Effector CD4-positive, alpha-beta T cell (primary cell): ENCODE measurements around the gene ARF5.
"Not testable (repeated sequence)": the region's sequence is repeated elsewhere in the genome, so short reads cannot be mapped to it uniquely, and the experiment has no call there.

Experiments
- DNase-seq: peaks from one replicate; pipeline ENCODE4 v3.0.0-alpha.2; 2020
- total RNA-seq: gene quantifications from one replicate; lab custom pipeline; 2026; lab: John Stamatoyannopoulos, UW

ARF5 gene
- total RNA-seq: 44.8 reads per million, percentile 66 among the genes with 10 or more reads in this experiment

GRCh38 chr7:127588019-127588696 lies at the start of gene ARF5:
TSS of gene ARF5 (plus strand) at chr7:127588411. CDS start at chr7:127588499, 88 bp downstream.
- peak; percentile 79 for DNase-seq

DNA sequence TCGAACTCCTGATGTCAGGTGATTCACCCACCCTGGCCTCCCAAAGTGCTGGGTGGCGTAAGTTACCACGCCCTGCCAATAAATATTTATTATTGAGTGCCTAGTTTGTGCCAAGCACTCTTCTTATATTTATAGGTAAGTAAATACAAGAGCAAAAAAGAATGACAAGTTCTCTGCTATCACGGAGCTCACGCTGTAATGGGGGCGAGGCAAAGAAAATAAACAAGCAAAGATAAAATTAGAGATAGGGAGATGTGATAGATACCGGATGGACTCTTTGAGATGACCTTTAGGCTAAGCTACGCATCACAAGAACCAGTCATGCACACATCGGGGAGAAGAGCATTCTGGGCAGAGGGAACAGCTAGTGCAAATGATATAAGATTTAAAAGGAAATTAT lies 49.1 kb upstream of the ARF5 start:
- DNase-seq: no peak

- DNase-seq: not testable (repeated sequence)
Observed at GRCh38 chr7:127540461-127540860, 47.8 kb upstream of the ARF5 start.

DNA sequence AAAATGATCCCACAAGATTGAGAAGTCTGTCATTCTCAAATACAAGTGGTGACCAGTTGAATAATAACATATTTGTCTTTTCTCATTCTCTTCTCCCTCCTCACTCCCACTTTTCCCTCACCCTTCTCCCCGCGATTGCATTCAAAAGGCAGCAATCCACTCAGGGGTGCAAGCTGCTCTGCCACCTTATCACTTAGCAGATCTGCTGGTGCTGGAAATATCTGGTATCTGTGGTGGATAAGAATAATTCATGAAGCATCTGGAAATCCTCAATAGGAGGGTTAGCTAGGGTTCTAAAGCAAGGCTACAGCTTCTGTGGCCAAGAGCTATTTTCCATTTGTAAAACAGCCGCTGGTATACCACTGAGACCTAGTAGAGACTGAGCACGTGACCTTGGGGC lies 46.7 kb upstream of the ARF5 start:
- no peak for DNase-seq

DNA sequence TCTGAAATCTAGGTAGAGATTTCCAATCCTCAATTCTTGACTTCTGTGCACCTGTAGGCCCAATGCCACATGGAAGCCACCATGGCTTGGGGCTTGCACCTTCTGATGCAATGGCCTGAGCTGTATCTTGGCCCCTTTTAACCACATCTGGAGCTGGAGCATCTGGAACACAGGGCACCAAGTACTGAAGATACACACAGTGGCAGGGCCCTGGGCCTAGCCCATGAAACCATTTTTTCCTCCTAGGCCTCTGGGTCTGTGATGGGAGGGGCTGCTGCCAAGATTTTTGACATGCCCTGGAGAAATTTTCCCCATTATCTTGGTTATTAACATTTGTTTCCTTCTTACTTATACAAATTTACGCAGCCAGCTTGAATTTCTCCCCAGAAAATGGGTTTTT lies 41.9 kb upstream of the ARF5 start:
- no peak for DNase-seq

DNA sequence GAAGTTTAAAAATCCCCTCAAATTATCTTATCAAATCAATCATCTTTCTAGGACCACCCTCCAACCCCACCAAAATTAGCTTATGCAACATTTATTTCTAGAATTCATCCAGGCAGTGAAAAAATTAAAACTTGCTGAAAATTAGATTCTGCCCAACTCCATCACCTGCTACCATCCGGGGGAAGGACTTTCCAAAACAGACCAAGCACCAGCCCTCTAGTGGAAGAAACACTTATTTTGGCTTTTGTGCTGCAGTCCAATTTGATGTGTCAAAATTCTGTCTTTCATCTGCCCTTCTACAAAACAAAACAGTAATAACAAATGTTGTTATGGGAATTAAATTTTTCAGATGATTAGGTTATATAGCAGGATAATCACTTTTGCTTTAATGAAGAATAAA lies 38.0 kb upstream of the ARF5 start:
- DNase-seq: no peak

DNA sequence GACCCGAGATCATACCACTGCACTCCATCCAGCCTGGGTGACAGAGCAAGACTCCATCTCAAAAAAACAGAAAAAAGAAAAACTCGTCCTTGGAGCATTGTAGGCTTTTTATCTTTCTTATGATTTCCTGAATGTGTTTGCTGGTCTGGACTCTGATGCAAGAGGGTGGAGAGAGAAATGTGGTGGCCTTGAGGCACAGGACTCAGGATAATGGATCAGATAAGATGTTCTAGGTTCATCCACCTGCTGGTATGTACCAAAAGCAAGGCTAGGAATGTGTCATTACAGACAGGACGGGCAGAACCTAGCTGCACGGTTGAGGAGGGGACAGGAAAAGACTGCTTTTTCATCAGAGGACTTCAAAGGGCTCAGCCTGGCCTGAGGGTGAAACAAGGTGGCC lies 36.3 kb upstream of the ARF5 start:
- no peak for DNase-seq

- DNase-seq: no peak
Observed at GRCh38 chr7:127556404-127556803, 31.8 kb upstream of the ARF5 start.

GRCh38 chr7:127557803-127558202 lies 30.4 kb upstream of the ARF5 start:
- DNase-seq: no peak

DNA sequence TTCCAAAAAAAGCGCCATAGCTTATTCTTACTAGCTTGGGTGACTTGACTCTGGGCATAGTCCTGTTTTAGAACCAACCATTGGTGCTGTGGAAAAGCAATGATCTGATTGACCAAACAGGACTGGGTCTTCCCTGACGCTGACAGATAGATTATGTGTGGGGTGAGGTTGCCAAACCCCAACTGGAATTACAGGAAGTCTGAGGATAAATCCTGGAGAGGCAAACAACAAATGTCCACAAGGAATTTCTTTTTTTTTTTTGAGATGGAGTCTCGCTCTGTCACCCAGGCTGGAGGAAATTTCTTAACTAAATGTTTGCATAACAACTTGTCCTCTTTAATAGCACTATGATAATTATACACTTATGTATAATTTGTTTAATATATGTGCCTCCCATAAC lies 22.0 kb upstream of the ARF5 start:
- no peak for DNase-seq

GRCh38 chr7:127568034-127568433 lies 20.2 kb upstream of the ARF5 start:
- not testable (repeated sequence) for DNase-seq

- no peak for DNase-seq
Observed at GRCh38 chr7:127571741-127572505, 16.3 kb upstream of the ARF5 start.

GRCh38 chr7:127578036-127578684 lies 10.1 kb upstream of the ARF5 start:
- DNase-seq: no peak

GRCh38 chr7:127578711-127579275 lies 9.4 kb upstream of the ARF5 start:
- no peak for DNase-seq

DNA sequence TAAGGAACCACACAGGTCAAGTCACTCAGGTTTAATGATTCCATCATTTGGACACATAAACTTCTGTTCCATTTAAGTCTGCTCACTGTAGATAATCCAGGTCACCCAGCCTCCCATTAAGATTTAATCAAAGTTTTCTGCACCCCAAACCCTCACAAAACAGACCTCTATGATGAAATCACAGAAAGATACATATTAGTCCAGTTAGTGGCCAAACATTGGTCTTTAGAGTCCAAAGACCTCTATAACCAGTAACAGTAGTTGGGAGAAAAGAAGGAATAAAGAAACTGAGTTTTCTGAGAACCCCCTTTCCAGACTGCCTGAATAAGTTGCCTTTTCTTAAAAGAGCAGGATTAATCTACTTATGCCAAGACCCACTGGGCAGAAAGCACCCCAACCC lies 7.6 kb upstream of the ARF5 start:
- no peak for DNase-seq

DNA sequence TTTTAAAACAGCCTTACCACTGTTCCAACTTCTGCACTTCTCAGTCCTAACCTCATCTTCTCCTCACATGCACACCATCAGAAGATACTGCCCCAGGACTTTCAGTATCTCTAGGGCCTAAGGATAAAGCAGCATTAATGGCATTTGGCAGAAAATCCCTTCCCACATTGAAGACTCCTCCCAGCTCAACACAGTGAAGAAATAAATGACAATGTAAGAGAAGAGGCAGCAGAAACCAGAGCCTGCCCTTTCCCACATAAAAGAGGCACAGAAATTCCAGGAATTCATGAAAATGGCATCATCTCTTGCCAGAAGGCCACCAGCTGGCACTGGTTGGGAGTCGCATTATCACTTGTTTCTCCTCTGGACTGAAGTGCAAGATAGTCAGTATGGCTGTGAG lies 6.5 kb upstream of the ARF5 start:
- DNase-seq: no peak

DNA sequence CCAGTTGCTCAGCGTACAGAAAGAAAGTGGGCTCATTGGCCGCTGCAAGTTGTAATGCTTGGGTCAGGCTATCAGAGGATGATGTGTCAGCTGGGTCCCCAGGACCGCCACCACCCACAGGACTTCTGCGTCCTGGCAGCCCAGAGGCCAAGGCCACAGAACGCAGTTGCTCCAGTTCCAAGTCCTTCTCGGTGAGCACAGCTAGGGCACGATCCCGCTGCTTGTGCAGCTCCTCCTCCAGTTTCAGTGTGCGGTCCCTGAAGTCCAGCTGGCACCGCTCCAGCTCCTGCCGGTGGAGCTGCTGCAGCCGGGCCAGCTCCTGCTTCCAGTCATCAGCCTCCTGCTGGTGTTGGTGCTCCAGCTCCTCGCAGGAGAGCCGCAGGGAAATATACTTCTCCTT lies 5.8 kb upstream of the ARF5 start:
- DNase-seq: no peak

DNA sequence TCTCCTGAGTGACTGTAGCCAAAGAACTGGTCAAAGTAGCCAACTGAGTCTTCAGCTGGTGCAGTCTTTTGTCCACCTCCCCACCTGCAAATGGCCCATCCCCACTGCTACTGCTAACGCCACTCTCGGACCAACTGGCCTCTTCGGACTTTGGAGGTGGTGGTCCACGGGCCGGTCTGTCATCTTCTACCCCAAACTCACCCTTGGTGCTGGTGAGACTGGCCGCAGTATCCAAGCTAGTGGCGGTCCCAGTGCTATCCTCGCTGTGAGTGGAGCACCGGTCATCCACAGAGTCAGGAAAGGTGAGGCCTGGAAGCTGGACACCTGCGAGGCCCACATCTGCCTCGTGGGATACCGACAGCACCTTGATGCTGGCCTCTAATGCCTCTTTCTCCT lies 3.6 kb upstream of the ARF5 start:
- no peak for DNase-seq

DNA sequence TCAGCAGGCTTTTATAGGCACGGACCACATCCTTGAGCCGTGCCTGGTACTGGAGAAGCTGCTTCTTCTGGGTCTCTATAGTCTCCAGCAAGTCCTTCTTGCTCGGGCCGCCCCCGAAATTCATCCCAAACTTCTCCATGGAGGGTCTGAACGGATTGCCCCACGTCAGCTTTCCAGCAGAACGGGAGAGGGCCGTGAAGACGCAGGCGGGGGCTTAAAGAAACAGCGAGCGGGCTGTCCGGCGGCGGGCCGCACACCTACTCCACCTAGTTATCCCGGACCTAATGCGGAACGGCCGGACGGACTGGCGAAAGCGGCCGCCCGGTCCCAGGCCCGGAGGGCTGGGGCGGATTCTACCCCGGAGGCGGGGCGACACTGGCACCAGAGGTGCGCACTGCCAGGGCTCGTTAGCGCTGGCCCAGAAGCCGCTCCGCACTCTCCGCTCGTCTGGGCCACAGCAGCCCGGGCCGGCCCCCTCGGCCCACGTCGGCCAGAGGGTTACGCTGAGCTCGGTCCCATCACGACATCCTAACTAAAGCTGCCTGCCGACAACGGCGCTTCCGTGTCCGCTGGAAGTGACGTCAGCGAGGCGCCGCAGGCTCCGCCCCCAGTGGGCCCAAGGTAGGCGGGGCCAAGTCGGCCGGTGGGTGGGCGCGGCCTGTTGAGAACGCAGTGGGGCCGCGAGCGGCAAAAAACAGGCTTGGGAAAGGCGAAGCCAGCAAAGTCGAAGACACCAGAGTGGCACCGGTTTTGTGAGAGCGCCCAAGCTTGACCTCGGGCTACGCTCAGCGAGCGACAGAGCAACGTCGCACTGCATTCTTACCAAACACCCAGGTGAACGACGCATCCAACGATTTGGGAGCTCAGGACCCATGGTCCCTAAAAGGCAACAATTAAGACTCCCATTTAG lies 2.9 kb upstream of the ARF5 start, which contains the start of gene GCC1:
Gene GCC1 (minus strand): TSS at position 553 of the 910 bp plus-strand sequence. CDS start 414 bp downstream, at position 139.
- DNase-seq: peak; percentile 91

DNA sequence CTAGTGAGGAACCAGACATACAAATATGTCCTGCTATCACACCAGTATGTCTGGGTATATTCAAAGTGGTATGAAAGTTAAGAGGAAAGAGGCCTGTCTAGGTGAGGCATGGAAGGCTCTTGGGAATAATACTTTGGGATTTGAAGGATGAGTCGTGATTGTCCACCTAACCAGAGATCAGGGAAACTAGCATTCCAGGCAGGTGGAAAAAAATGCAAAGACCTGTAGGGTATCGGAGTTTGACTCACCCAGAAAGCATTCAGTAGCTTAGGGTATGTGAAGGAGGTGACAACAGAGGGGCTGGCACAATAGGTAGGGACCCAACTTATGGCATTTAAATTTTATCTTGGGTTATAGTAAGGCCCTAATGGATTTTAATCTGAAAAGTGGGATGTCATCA lies 1.9 kb upstream of the ARF5 start:
- DNase-seq: no peak

- no peak for DNase-seq
Observed at GRCh38 chr7:127587663-127588018, 570 bp upstream of the ARF5 start.
